H9 (cell line): ENCODE results near the gene DTNB. TPM values are rescaled to one million over a fixed set of nuclear protein-coding genes. Genes with fewer than 3 reads are reported as not detected.

Source experiments
- DNase-seq: peaks from one replicate; pipeline ENCODE4 v3.0.0-alpha.2; 2017
- H2AFZ ChIP-seq: one replicate; pipeline ENCODE4 v1.6.1; 2013; ENCODE audit warnings: mild to moderate bottlenecking, low read length, control low read depth, moderate library complexity
- H2AK5ac ChIP-seq: 2 replicates; pipeline ENCODE4 v1.6.1; 2013; ENCODE audit warnings: low read length, control low read depth, mixed read lengths; ENCODE audit not compliant: insufficient read length
- H2BK120ac ChIP-seq: one replicate; pipeline ENCODE4 v1.6.1; 2013; ENCODE audit warnings: low read depth, mild to moderate bottlenecking, low read length, control low read depth, inconsistent platforms; ENCODE audit not compliant: poor library complexity, severe bottlenecking
- H2BK12ac ChIP-seq: 2 replicates; pipeline ENCODE4 v1.6.1; 2013; ENCODE audit warnings: low read length, control low read depth, mixed read lengths, low read depth; ENCODE audit not compliant: insufficient read length
- H2BK15ac ChIP-seq: 2 replicates; pipeline ENCODE4 v1.6.1; 2013; ENCODE audit warnings: low read depth, low read length, control low read depth
- H2BK20ac ChIP-seq: one replicate; pipeline ENCODE4 v1.6.1; 2013; ENCODE audit warnings: low read depth, mild to moderate bottlenecking, low read length, control low read depth, inconsistent platforms; ENCODE audit not compliant: poor library complexity, severe bottlenecking
- H2BK5ac ChIP-seq: 2 replicates; pipeline ENCODE4 v1.6.1; 2013; ENCODE audit warnings: low read length, control low read depth, mixed read lengths; ENCODE audit not compliant: insufficient read length
- H3K14ac ChIP-seq: 2 replicates; pipeline ENCODE4 v1.6.1; 2013; ENCODE audit warnings: low read length, control low read depth; ENCODE audit not compliant: insufficient read depth
- H3K18ac ChIP-seq: 2 replicates; pipeline ENCODE4 v1.6.1; 2013; ENCODE audit warnings: low read depth, mild to moderate bottlenecking, mixed read lengths, low read length, control low read depth; ENCODE audit not compliant: insufficient read length
- H3K23ac ChIP-seq: 2 replicates; pipeline ENCODE4 v1.6.1; 2013; ENCODE audit warnings: low read length, control low read depth, mixed read lengths, low read depth; ENCODE audit not compliant: insufficient read length
- H3K23me2 ChIP-seq: 2 replicates; pipeline ENCODE4 v1.6.1; 2013; ENCODE audit warnings: low read depth, mild to moderate bottlenecking, mixed read lengths, low read length, control low read depth; ENCODE audit not compliant: insufficient read length, poor library complexity, severe bottlenecking
- H3K27ac ChIP-seq: 2 replicates; pipeline ENCODE4 v1.5.1; 2013; ENCODE audit warnings: low read length, control low read depth, mixed read lengths, low read depth; ENCODE audit not compliant: insufficient read length
- H3K27me3 ChIP-seq: 2 replicates; pipeline ENCODE4 v1.6.1; 2013; ENCODE audit warnings: low read length, control low read depth, inconsistent platforms; ENCODE audit not compliant: insufficient read depth
- H3K4ac ChIP-seq: 2 replicates; pipeline ENCODE4 v1.6.1; 2013; ENCODE audit warnings: low read depth, mild to moderate bottlenecking, control low read depth, inconsistent platforms, low read length, moderate library complexity
- H3K4me1 ChIP-seq: 2 replicates; pipeline ENCODE4 v1.6.1; 2013; ENCODE audit warnings: low read length, control low read depth, inconsistent platforms; ENCODE audit not compliant: insufficient read depth
- H3K4me2 ChIP-seq: 2 replicates; pipeline ENCODE4 v1.6.1; 2013; ENCODE audit warnings: low read length, control low read depth, mixed read lengths; ENCODE audit not compliant: insufficient read length, insufficient read depth
- H3K56ac ChIP-seq: 2 replicates; pipeline ENCODE4 v1.6.1; 2013; ENCODE audit warnings: low read depth, mild to moderate bottlenecking, mixed read lengths, low read length, control low read depth; ENCODE audit not compliant: insufficient read length
- H3K79me1 ChIP-seq: 2 replicates; pipeline ENCODE4 v1.6.1; 2013; ENCODE audit warnings: low read depth, mild to moderate bottlenecking, moderate library complexity, low read length, control low read depth, inconsistent platforms; ENCODE audit not compliant: insufficient read depth, poor library complexity, severe bottlenecking
- H3K79me2 ChIP-seq: 2 replicates; pipeline ENCODE4 v1.6.1; 2013; ENCODE audit warnings: low read length, control low read depth, inconsistent platforms; ENCODE audit not compliant: insufficient read depth
- H3K9ac ChIP-seq: 2 replicates; pipeline ENCODE4 v1.6.1; 2013; ENCODE audit warnings: low read length, control low read depth, mixed read lengths; ENCODE audit not compliant: insufficient read length; ENCODE audit errors: extremely low read depth
- H3K9me3 ChIP-seq: one replicate; pipeline ENCODE4 v1.6.1; 2013; ENCODE audit warnings: low read depth, low read length, inconsistent platforms; ENCODE audit not compliant: control insufficient read depth
- H3T11ph ChIP-seq: one replicate; pipeline ENCODE4 v1.6.1; 2013; ENCODE audit warnings: mild to moderate bottlenecking, low read length, control low read depth, inconsistent platforms
- H4K20me1 ChIP-seq: one replicate; pipeline ENCODE4 v1.6.1; 2013; ENCODE audit not compliant: control insufficient read depth, insufficient read length, insufficient read depth
- H4K5ac ChIP-seq: 2 replicates; pipeline ENCODE4 v1.6.1; 2013; ENCODE audit warnings: low read depth, mild to moderate bottlenecking, mixed read lengths, low read length, control low read depth; ENCODE audit not compliant: insufficient read length
- H4K8ac ChIP-seq: replicated peaks from 2 replicates; pipeline ENCODE4 v1.6.1; 2013; ENCODE audit warnings: low read length, control low read depth, mixed read lengths, low read depth; ENCODE audit not compliant: insufficient read length
- H4K91ac ChIP-seq: 2 replicates; pipeline ENCODE4 v1.6.1; 2013; ENCODE audit warnings: low read depth, mild to moderate bottlenecking, moderate library complexity, mixed read lengths, low read length, control low read depth; ENCODE audit not compliant: insufficient read length
- H3K27ac Mint-ChIP-seq, 3 experiments: 2 replicates in 2 of 3; 3 replicates in 1 of 3; pipeline ENCODE4 v1.8.0; 2020 to 2021; ENCODE audit warnings: mixed read lengths in 3 of 3, mild to moderate bottlenecking in 1 of 3, moderate library complexity in 1 of 3
- H3K27me3 Mint-ChIP-seq: 2 replicates; pipeline ENCODE4 v1.8.0; 2021; ENCODE audit warnings: low read depth, mild to moderate bottlenecking, moderate library complexity, mixed read lengths
- H3K36me3 Mint-ChIP-seq, 3 experiments: 2 replicates in 2 of 3; 3 replicates in 1 of 3; pipeline ENCODE4 v1.8.0; 2020 to 2021; ENCODE audit warnings: low read depth in 3 of 3, mixed read lengths in 3 of 3; ENCODE audit not compliant: insufficient read depth in 1 of 3
- H3K4me1 Mint-ChIP-seq, 2 experiments: 2 replicates each; pipeline ENCODE4 v1.8.0; 2020; ENCODE audit warnings: mixed read lengths in 2 of 2
- H3K4me3 Mint-ChIP-seq, 2 experiments: 2 replicates in 1 of 2; 3 replicates in 1 of 2; pipeline ENCODE4 v1.8.0; 2020 to 2021; ENCODE audit warnings: mild to moderate bottlenecking in 2 of 2, mixed read lengths in 2 of 2, moderate library complexity in 1 of 2
- H3K9me3 Mint-ChIP-seq, 2 experiments: 2 replicates in 1 of 2; 3 replicates in 1 of 2; pipeline ENCODE4 v1.8.0; 2020; ENCODE audit warnings: mild to moderate bottlenecking in 2 of 2, mixed read lengths in 2 of 2, moderate library complexity in 1 of 2
- WGBS: extraction: QIAGEN DNeasy Blood & Tissue Kit; methylation state at CpG from one replicate; pipeline ENCODE4 v1.1.7; 2013; ENCODE audit warnings: missing lambda C conversion rate, low lambda C conversion rate, mixed read lengths; ENCODE audit not compliant: insufficient read length; ENCODE audit errors: extremely low coverage; 5-methylcytosine and 5-hydroxymethylcytosine counted together
- total RNA-seq: library from RNA; stranded (reverse); gene quantifications from 2 replicates; pipeline ENCODE4 v1.2.1, GENCODE V29; 2021
- TF ChIP-seq, protein P1 (sequence below): fragments of 200-600 bp; sonication (generic); conservative IDR thresholded peaks from 3 replicates; pipeline ENCODE4 v1.8.0; 2021; ENCODE audit warnings: antibody characterized with exemption, mild to moderate bottlenecking

The DTNB gene
- total RNA-seq, 1 experiment from 2014 or later = 26.7 TPM

DNA sequence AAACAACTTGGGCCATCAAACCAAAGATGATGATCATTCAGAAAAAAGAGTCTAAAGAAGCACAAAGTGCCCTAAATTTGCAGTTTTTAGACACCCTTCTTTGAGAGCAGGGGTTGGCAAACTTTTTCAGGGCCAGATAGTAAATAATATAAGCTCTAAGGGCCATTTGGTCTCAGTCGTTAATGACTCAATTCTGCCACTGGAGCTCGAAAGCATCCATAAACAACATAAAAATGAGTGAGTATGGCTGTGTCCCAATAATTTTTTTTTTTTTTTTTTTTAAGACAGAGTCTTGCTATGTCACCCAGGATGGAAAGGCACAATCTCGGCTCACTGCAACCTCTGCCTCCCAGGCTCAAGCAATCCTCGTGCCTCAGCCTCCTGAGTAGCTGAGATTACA, 152.3 kb downstream of the DTNB start:
- Histone ChIP-seq H3T11ph (no peak overlapping the region), H3K4me2 (no peak overlapping the region), H3K27me3 (no peaks in the 10 kb centered on the region), H3K14ac (no peak overlapping the region), H3K56ac (no peak overlapping the region), H2AK5ac (no peak overlapping the region), H2BK12ac (no peak overlapping the region), H2BK5ac (no peak overlapping the region), H4K91ac (no peak overlapping the region), H3K23ac (no peak overlapping the region), H3K79me1 (no peaks in the 10 kb centered on the region), H2BK20ac (no peak overlapping the region), H2BK120ac (no peak overlapping the region), H4K8ac (no peak overlapping the region), H2BK15ac (no peak overlapping the region), H3K18ac (no peak overlapping the region), H3K9me3 (no peaks in the 10 kb centered on the region), H3K4ac (no peak overlapping the region), H4K20me1 (no peaks in the 10 kb centered on the region), H3K4me1 (no peaks in the 10 kb centered on the region), H4K5ac (no peak overlapping the region), H3K23me2 (no peaks in the 10 kb centered on the region), H3K9ac (no peak overlapping the region), H2AFZ (no peak overlapping the region), H3K79me2 (no peaks in the 10 kb centered on the region), H3K27ac (no peak overlapping the region)
- TF ChIP-seq, protein P1, sequence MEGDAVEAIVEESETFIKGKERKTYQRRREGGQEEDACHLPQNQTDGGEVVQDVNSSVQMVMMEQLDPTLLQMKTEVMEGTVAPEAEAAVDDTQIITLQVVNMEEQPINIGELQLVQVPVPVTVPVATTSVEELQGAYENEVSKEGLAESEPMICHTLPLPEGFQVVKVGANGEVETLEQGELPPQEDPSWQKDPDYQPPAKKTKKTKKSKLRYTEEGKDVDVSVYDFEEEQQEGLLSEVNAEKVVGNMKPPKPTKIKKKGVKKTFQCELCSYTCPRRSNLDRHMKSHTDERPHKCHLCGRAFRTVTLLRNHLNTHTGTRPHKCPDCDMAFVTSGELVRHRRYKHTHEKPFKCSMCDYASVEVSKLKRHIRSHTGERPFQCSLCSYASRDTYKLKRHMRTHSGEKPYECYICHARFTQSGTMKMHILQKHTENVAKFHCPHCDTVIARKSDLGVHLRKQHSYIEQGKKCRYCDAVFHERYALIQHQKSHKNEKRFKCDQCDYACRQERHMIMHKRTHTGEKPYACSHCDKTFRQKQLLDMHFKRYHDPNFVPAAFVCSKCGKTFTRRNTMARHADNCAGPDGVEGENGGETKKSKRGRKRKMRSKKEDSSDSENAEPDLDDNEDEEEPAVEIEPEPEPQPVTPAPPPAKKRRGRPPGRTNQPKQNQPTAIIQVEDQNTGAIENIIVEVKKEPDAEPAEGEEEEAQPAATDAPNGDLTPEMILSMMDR = no peak
- peaks cover 0 to 2% (median 0%) of the 10 kb centered on the region in 3 experiments; a peak in 2 of 7 replicates for H3K36me3 Mint-ChIP-seq
- no peak overlapping the region for H3K27ac Mint-ChIP-seq
- WGBS = no CpG with 5 or more reads among the region's 4 CpGs
- H3K27me3 Mint-ChIP-seq = no peaks in the 10 kb centered on the region
- peaks cover 0 to 6% of the 10 kb centered on the region in 2 experiments; a peak in 1 of 4 replicates for H3K4me1 Mint-ChIP-seq
- H3K9me3 Mint-ChIP-seq = no peaks in the 10 kb centered on the region
- DNase-seq = no peak
- H3K4me3 Mint-ChIP-seq = no peak overlapping the region
